OCI-LY3 (cell line): ENCODE results near the gene USP32.

Source experiments
- CTCF ChIP-seq: fragments of 200-600, 300-600 bp; sonication (generic); IDR thresholded peaks from 2 replicates; pipeline ENCODE4 v1.5.1; 2014; ENCODE audit warnings: antibody characterized with exemption, low read length, low read depth
- EZH2phosphoT487 ChIP-seq: fragments of 200-600 bp; shearing (Covaris generic); IDR thresholded peaks from 2 replicates; pipeline ENCODE4 v1.6.1; 2018; ENCODE audit warnings: antibody characterized with exemption, mixed run types, low read depth

- TF ChIP-seq CTCF (no peak), EZH2phosphoT487 (no peak)
These were observed 61.2 kb downstream of the USP32 start for GRCh38 chr17:60330731-60331130.
